ENCODE data around the gene DYNC1H1. TPM values are rescaled to one million over a fixed set of nuclear protein-coding genes. Genes with fewer than 3 reads are reported as not detected.

Gene DYNC1H1
- total and polyA plus RNA-seq, 2 of the 13 experiments (the other 11 are each of a cell fraction or from before 2014, with no cell fraction given), result 74.4 to 239 TPM

DNA sequence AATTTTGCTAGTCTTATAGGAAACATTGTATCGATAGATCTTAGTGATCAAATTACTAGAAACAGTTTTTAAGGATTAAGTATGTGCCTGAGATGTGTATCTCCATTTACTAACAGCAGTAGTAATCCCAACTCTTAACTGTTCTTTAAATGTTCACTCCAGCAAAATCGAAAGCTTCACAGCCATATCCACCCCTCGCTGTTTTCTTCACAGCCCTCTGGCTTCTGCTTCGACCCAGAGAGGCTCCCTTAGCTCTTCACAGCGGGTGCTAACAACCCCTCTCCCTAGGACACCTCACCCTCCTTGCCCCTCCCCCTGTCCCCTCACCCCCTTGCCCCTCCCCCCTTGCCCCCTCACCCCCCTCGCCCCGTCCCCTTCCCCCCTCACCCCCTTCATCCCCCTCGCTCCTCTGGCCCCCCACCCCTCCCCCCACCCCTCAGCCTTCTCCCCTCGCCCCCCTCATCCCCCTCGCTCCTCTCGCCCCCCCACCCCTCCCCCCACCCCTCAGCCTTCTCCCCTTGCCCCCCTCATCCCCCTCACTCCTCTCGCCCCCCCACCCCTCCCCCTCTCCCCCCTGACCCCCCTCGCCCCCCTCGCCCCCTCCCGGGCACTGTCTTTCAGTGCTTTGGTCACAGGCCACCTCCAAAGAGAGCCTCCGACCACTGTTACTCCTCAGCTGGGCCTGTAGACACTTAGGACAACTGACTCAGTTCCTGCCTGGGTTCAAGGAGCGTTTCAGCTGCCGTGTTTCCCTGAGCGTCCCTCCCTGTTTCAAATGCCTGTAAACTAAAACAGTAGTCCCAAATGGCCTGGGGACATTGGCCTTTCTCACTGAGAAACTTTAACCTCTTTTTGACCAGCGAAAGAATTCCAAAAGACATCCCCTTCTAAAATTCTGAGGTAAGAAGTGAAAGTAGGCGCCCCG is 46.0 kb upstream of the DYNC1H1 start:
- Histone ChIP-seq H3K4me1 (ENCODE audit: insufficient read depth, low read length) (no peaks in the 10 kb centered on the region), H3K9me3 (ENCODE audit: low read length) (no peaks in the 10 kb centered on the region), H3K4me3 (replicated peaks in 1 of 3; ENCODE audit: insufficient read depth in 1 of 3, low read depth in 2 of 3, low read length in 3 of 3) (no peak overlapping the region), H3K9ac (ENCODE audit: insufficient read depth, low read depth, low read length) (no peak overlapping the region), H3K36me3 (replicated peaks in 1 of 2; ENCODE audit: control insufficient read depth in 1 of 2, insufficient read depth in 2 of 2, low read length in 2 of 2) (peaks cover 1 to 16% of the 10 kb centered on the region in 2 experiments; a peak in 3 of 5 replicates), H3K27ac (ENCODE audit: extremely low read length, insufficient read depth, low read length) (no peak overlapping the region), H4K20me1 (ENCODE audit: insufficient read depth, low read length) (no peaks in the 10 kb centered on the region), H3K4me2 (ENCODE audit: low read depth, low read length) (no peak overlapping the region), H3K79me2 (ENCODE audit: insufficient read depth, low read length) (no peaks in the 10 kb centered on the region), H2AFZ (ENCODE audit: low read length) (no peak overlapping the region), H3K27me3 (ENCODE audit: control insufficient read depth in 1 of 2, insufficient read depth in 2 of 2, low read length in 2 of 2) (no peaks in the 10 kb centered on the region)
- intact Hi-C loops (cut with micrococcal nuclease; ENCODE audit: unreplicated experiment) (no loop called here), in situ Hi-C loops (cut with HindIII; ENCODE audit: extremely low pct_ligation_motif_present, low pct_unique_long_range_greater_than_20kb) (no loop called here)
- no peak for TF ChIP-seq PHF20 (CRISPR knock-in tag; IDR thresholded peaks at IDR 0.05)
- no peak for TF ChIP-seq SIX4 (CRISPR knock-in tag; IDR thresholded peaks at IDR 0.05)
- no peak for TF ChIP-seq ZBTB42 (CRISPR knock-in tag; IDR thresholded peaks at IDR 0.05)
- TF ChIP-seq, protein P1, sequence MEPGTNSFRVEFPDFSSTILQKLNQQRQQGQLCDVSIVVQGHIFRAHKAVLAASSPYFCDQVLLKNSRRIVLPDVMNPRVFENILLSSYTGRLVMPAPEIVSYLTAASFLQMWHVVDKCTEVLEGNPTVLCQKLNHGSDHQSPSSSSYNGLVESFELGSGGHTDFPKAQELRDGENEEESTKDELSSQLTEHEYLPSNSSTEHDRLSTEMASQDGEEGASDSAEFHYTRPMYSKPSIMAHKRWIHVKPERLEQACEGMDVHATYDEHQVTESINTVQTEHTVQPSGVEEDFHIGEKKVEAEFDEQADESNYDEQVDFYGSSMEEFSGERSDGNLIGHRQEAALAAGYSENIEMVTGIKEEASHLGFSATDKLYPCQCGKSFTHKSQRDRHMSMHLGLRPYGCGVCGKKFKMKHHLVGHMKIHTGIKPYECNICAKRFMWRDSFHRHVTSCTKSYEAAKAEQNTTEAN (CRISPR knock-in tag; conservative IDR thresholded peaks at IDR 0.05), result no peak
- TF ChIP-seq HIVEP1 (CRISPR knock-in tag; IDR thresholded peaks at IDR 0.05), result no peak
- TF ChIP-seq, protein P2, sequence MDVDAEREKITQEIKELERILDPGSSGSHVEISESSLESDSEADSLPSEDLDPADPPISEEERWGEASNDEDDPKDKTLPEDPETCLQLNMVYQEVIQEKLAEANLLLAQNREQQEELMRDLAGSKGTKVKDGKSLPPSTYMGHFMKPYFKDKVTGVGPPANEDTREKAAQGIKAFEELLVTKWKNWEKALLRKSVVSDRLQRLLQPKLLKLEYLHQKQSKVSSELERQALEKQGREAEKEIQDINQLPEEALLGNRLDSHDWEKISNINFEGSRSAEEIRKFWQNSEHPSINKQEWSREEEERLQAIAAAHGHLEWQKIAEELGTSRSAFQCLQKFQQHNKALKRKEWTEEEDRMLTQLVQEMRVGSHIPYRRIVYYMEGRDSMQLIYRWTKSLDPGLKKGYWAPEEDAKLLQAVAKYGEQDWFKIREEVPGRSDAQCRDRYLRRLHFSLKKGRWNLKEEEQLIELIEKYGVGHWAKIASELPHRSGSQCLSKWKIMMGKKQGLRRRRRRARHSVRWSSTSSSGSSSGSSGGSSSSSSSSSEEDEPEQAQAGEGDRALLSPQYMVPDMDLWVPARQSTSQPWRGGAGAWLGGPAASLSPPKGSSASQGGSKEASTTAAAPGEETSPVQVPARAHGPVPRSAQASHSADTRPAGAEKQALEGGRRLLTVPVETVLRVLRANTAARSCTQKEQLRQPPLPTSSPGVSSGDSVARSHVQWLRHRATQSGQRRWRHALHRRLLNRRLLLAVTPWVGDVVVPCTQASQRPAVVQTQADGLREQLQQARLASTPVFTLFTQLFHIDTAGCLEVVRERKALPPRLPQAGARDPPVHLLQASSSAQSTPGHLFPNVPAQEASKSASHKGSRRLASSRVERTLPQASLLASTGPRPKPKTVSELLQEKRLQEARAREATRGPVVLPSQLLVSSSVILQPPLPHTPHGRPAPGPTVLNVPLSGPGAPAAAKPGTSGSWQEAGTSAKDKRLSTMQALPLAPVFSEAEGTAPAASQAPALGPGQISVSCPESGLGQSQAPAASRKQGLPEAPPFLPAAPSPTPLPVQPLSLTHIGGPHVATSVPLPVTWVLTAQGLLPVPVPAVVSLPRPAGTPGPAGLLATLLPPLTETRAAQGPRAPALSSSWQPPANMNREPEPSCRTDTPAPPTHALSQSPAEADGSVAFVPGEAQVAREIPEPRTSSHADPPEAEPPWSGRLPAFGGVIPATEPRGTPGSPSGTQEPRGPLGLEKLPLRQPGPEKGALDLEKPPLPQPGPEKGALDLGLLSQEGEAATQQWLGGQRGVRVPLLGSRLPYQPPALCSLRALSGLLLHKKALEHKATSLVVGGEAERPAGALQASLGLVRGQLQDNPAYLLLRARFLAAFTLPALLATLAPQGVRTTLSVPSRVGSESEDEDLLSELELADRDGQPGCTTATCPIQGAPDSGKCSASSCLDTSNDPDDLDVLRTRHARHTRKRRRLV (CRISPR knock-in tag; IDR thresholded peaks at IDR 0.05), result no peak
- TF ChIP-seq POLR2A (IDR thresholded peaks at IDR 0.05; ENCODE audit: insufficient read depth in 1 of 2, low read depth in 2 of 2, low read length in 2 of 2), result no peak
- TF ChIP-seq REXO4 (CRISPR knock-in tag; IDR thresholded peaks at IDR 0.05; ENCODE audit: borderline replicate concordance), result no peak
- TF ChIP-seq ZFP36L1 (CRISPR knock-in tag; IDR thresholded peaks at IDR 0.05), result no peak
- no peak for TF ChIP-seq MTF1 (CRISPR knock-in tag; IDR thresholded peaks at IDR 0.05)
- TF ChIP-seq CCDC6 (CRISPR knock-in tag; IDR thresholded peaks at IDR 0.05), result no peak
- TF ChIP-seq BORCS8-MEF2B (CRISPR knock-in tag; IDR thresholded peaks at IDR 0.05), result no peak
- no peak for ATAC-seq
- POLR2A ChIA-PET, result no interaction called here
- CTCF ChIA-PET (ENCODE audit: low intra/inter-chr PET ratio, low total read pairs), result no interaction called here
- 97% methylated on average over 22 of the region's 22 CpGs for WGBS (ENCODE audit: low lambda C conversion rate)
- no peak for FAIRE-seq
- no peak for DNase-seq (ENCODE audit: low spot score)
- BruUV-seq (replicated peaks), result no TSS peak
